C4-2B (cell line): ENCODE results near the gene RIT2.

Experiments
- ZFX ChIP-seq: fragments of 450-650 bp; IDR thresholded peaks from 2 replicates; pipeline ENCODE4 v1.6.1; 2017
- TF ChIP-seq, protein P1 (sequence below): fragments of 450-650 bp; conservative IDR thresholded peaks from 2 replicates; pipeline ENCODE4 v1.5.1; 2017; ENCODE audit warnings: mild to moderate bottlenecking

DNA sequence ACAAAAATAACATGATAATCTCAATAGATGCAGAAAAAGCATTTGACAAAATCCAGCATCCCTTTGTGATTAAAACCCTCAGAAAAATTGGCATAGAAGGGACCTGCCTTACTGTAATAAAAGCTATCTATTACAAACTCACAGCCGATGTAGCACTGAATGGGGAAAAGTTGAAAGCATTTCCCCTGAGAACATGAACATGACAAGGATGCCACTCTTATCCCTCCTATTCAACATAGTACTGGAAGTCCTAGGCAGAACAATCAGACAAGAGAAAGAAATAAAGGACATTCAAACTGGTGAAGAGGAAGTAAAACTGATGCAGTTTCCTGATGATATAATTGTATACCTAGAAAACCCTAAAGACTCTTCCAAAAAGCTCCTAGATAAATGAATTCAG, 368.7 kb downstream of the RIT2 start:
- TF ChIP-seq, protein P1, sequence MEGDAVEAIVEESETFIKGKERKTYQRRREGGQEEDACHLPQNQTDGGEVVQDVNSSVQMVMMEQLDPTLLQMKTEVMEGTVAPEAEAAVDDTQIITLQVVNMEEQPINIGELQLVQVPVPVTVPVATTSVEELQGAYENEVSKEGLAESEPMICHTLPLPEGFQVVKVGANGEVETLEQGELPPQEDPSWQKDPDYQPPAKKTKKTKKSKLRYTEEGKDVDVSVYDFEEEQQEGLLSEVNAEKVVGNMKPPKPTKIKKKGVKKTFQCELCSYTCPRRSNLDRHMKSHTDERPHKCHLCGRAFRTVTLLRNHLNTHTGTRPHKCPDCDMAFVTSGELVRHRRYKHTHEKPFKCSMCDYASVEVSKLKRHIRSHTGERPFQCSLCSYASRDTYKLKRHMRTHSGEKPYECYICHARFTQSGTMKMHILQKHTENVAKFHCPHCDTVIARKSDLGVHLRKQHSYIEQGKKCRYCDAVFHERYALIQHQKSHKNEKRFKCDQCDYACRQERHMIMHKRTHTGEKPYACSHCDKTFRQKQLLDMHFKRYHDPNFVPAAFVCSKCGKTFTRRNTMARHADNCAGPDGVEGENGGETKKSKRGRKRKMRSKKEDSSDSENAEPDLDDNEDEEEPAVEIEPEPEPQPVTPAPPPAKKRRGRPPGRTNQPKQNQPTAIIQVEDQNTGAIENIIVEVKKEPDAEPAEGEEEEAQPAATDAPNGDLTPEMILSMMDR = no peak
- TF ChIP-seq ZFX = no peak
